ENCODE measurements around the gene NRP2. TPM values are rescaled to one million over a fixed set of nuclear protein-coding genes. Genes with fewer than 3 reads are reported as not detected.

NRP2 gene
- total and polyA plus RNA-seq, 2 donors (not counting 1 experiment from before 2014, with no cell fraction given): 1.8 to 6.8 TPM

GRCh38 chr2:205717999-205718398 lies 35.7 kb downstream of the NRP2 start:
- intact Hi-C loops (cut with micrococcal nuclease): no loop called here
- H3K27ac Mint-ChIP-seq: no peak overlapping the region
- POLR2A ChIA-PET: no interaction called here

GRCh38 chr2:205719847-205720246 lies 37.5 kb downstream of the NRP2 start:
- Histone ChIP-seq H3K4me2 (replicated peaks; ENCODE audit: low read depth, low read length, poor library complexity, severe bottlenecking) (no peak overlapping the region), H3K79me2 (ENCODE audit: control insufficient read depth, insufficient read depth, low read length) (no peaks in the 10 kb centered on the region), H4K20me1 (ENCODE audit: control insufficient read depth, insufficient read depth, low read length, poor library complexity, severe bottlenecking) (no peaks in the 10 kb centered on the region), H3K27ac (ENCODE audit: low read length in 2 of 2) (no peak overlapping the region), H3K9me3 (ENCODE audit: control extremely low read depth in 1 of 3, control insufficient read depth in 2 of 3, insufficient read depth in 1 of 3, low read length in 2 of 3) (no peaks in the 10 kb centered on the region), H3K9ac (ENCODE audit: low read length) (no peak overlapping the region), H3K36me3 (replicated peaks in 1 of 2; ENCODE audit: control extremely low read depth in 1 of 2, control insufficient read depth in 1 of 2, extremely low read depth in 1 of 2, insufficient read depth in 2 of 2, low read length in 1 of 2) (no peaks in the 10 kb centered on the region), H3K27me3 (replicated peaks in 1 of 4; ENCODE audit: control extremely low read depth in 1 of 4, control insufficient read depth in 3 of 4, insufficient read depth in 4 of 4, low read length in 3 of 4) (no peaks in the 10 kb centered on the region), H3K4me3 (ENCODE audit: control extremely low read depth in 1 of 5, extremely low read depth in 1 of 5, insufficient read depth in 1 of 5, low read depth in 2 of 5, low read length in 4 of 5) (no peak overlapping the region), H2AFZ (ENCODE audit: insufficient read depth, low read depth, low read length, poor library complexity, severe bottlenecking) (no peak overlapping the region), H3K4me1 (ENCODE audit: control insufficient read depth in 2 of 2, insufficient read depth in 2 of 2, low read length in 2 of 2) (peaks cover 15 to 22% of the 10 kb centered on the region in 2 donors)
- ATAC-seq (ENCODE audit: low read depth) (no peak), DNase-seq (no peak)
- H3K4me3 Mint-ChIP-seq: no peak overlapping the region
- intact Hi-C loops (cut with micrococcal nuclease): loop anchor here (5.0 kb wide), 1 partner anchor 38 kb away; the partner anchor contains the start of gene NRP2
- CTCF ChIA-PET: interaction anchor here (0.7 to 3.2 kb wide), 5 partner anchors 13 to 60 kb away, joined by 5 to 12 read pairs (median 6); no protein-coding TSS in a partner anchor
- peaks cover 24% of the 10 kb centered on the region for H3K4me1 Mint-ChIP-seq
- TF ChIP-seq EZH2 (IDR thresholded peaks at IDR 0.05; ENCODE audit: borderline replicate concordance, insufficient read depth, low read depth, low read length, poor library complexity, severe bottlenecking): no peak
- no peak for TF ChIP-seq CTCF (IDR thresholded peaks at IDR 0.05)
- no CpG with 5 or more reads among the region's 4 CpGs for WGBS (ENCODE audit: insufficient coverage)
- no peak overlapping the region for H3K27ac Mint-ChIP-seq
- POLR2A ChIA-PET: no interaction called here
- no peaks in the 10 kb centered on the region for H3K9me3 Mint-ChIP-seq (ENCODE audit: insufficient read depth)
- H3K27me3 Mint-ChIP-seq: no peaks in the 10 kb centered on the region

More at GRCh38 chr2:205717999-205718398, 35.7 kb downstream of the NRP2 start:
- Histone ChIP-seq H3K79me2 (ENCODE audit: control insufficient read depth, insufficient read depth, low read length) (no peaks in the 10 kb centered on the region), H3K36me3 (replicated peaks in 1 of 2; ENCODE audit: control extremely low read depth in 1 of 2, control insufficient read depth in 1 of 2, extremely low read depth in 1 of 2, insufficient read depth in 2 of 2, low read length in 1 of 2) (no peaks in the 10 kb centered on the region), H3K9me3 (ENCODE audit: control extremely low read depth in 1 of 3, control insufficient read depth in 2 of 3, insufficient read depth in 1 of 3, low read length in 2 of 3) (no peaks in the 10 kb centered on the region), H3K4me2 (replicated peaks; ENCODE audit: low read depth, low read length, poor library complexity, severe bottlenecking) (no peak overlapping the region), H3K27ac (ENCODE audit: low read length in 2 of 2) (no peak overlapping the region), H3K4me1 (ENCODE audit: control insufficient read depth in 2 of 2, insufficient read depth in 2 of 2, low read length in 2 of 2) (peaks cover 33 to 40% of the 10 kb centered on the region in 2 donors), H2AFZ (ENCODE audit: insufficient read depth, low read depth, low read length, poor library complexity, severe bottlenecking) (no peak overlapping the region), H3K9ac (ENCODE audit: low read length) (no peak overlapping the region), H4K20me1 (ENCODE audit: control insufficient read depth, insufficient read depth, low read length, poor library complexity, severe bottlenecking) (no peaks in the 10 kb centered on the region), H3K27me3 (replicated peaks in 1 of 4; ENCODE audit: control extremely low read depth in 1 of 4, control insufficient read depth in 3 of 4, insufficient read depth in 4 of 4, low read length in 3 of 4) (no peaks in the 10 kb centered on the region), H3K4me3 (ENCODE audit: control extremely low read depth in 1 of 5, extremely low read depth in 1 of 5, insufficient read depth in 1 of 5, low read depth in 2 of 5, low read length in 4 of 5) (no peak overlapping the region)
- WGBS (ENCODE audit: insufficient coverage): 87% methylated on average over 3 of the region's 3 CpGs
- no peaks in the 10 kb centered on the region for H3K27me3 Mint-ChIP-seq
- TF ChIP-seq EZH2 (IDR thresholded peaks at IDR 0.05; ENCODE audit: borderline replicate concordance, insufficient read depth, low read depth, low read length, poor library complexity, severe bottlenecking) (no peak), CTCF (IDR thresholded peaks at IDR 0.05) (no peak)
- no peaks in the 10 kb centered on the region for H3K9me3 Mint-ChIP-seq (ENCODE audit: insufficient read depth)
- ATAC-seq (ENCODE audit: low read depth) (no peak), DNase-seq (no peak)
- peaks cover 37% of the 10 kb centered on the region for H3K4me1 Mint-ChIP-seq
- H3K4me3 Mint-ChIP-seq: no peak overlapping the region
- CTCF ChIA-PET: interaction anchor here (1.5 kb wide), 1 partner anchor 39 kb away, joined by 4 read pairs; no protein-coding TSS in a partner anchor

Data from B cell (primary cell).